ENCODE measurements around the gene MPIG6B.
A peak's percentile ranks its signal among the peaks of the same experiment; 100 is the strongest.
"Not testable (repeated sequence)": the region's sequence is repeated elsewhere in the genome, so short reads cannot be mapped to it uniquely, and the experiment has no call there.

MPIG6B gene

DNA sequence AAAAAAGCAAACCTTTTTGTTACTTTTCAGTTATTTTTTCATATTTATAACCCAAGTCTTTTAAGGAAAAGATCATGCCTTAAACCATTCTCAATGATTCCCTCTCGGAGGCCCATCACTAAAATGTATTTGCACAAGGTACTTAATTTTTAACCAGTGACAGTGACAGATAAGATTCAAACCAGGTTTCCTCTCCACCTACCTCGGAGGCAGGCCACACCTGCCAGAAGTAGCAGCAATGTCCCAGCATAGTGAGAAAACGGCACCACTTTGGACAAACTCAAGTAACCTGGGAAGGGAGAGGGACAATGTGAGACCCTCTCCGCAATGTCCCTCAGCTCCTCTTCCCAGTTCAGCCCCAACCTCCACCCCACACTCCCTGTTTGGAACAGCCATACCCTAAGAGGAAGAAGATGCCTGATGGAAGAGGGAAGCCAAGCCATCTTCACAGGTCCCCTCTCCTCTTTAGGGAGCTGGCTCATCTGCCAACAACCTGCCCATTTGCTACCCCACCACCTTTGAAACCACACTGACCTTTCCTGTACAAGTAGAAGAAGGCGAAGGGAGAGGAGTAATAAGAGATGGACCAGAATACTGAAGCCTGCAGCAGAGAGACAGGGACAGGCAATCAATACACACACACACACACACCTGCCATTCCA is 22.3 kb upstream of the MPIG6B start:
- DNase-seq (ENCODE audit: low read depth in 1 of 2, low spot score in 1 of 2), result no peak

DNA sequence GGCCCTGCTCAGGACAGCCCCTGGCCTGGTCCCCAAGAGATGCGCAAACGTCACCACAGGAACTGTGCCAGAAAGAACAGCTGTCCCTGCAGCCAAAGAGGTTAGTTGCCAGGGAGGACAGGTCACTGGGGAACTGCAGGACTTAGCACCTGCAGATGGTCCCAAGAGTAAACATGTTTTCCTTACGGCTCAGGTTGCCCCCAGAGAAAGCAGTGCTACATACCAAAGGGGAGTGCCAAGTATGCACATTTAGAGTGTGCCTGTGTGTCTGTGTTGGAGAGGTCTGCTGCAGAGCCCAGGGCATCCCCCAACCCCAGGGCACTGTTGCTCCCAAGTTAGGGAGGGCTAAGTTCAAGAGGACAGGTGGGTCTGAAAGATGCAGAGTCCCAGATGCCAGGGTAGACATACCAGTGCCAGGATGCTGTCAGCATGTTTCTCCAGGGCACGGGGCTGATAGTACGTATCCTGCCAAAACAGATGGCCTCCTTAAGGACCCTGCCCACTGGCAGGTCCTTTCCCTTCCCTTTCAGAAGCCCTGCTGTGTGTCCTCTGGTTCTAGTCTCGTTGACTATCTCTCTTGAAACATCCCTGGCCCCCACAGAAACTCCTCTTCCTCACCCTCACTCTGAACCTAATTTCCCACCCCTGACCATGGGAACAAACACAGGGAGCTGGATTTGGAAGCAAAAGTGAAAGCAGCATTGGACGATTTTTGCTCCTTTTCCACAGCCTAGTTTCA is 21.3 kb upstream of the MPIG6B start:
- DNase-seq (ENCODE audit: low read depth in 1 of 2, low spot score in 1 of 2), result no peak

DNA sequence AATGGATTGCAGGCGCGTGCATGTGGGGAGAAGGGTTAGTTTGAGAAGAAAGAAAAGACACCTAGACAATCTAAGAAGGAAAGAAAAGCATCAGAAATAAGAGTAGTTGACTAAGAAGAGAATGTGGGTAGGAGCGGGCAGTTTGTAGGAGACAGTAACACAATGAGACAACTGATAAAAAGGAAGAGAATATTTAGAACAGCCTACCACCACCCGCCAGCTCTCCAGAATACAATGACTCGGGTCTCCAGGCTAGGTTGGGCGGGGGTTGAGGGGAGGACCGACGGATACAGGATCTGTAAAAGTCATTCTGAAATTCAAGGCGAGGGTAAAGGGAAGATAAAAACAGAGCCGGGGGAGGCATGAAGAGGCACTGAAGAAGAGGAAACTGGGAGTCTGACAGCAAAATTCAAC is 20.8 kb upstream of the MPIG6B start:
- DNase-seq (ENCODE audit: low read depth in 1 of 2, low spot score in 1 of 2), result no peak

DNA sequence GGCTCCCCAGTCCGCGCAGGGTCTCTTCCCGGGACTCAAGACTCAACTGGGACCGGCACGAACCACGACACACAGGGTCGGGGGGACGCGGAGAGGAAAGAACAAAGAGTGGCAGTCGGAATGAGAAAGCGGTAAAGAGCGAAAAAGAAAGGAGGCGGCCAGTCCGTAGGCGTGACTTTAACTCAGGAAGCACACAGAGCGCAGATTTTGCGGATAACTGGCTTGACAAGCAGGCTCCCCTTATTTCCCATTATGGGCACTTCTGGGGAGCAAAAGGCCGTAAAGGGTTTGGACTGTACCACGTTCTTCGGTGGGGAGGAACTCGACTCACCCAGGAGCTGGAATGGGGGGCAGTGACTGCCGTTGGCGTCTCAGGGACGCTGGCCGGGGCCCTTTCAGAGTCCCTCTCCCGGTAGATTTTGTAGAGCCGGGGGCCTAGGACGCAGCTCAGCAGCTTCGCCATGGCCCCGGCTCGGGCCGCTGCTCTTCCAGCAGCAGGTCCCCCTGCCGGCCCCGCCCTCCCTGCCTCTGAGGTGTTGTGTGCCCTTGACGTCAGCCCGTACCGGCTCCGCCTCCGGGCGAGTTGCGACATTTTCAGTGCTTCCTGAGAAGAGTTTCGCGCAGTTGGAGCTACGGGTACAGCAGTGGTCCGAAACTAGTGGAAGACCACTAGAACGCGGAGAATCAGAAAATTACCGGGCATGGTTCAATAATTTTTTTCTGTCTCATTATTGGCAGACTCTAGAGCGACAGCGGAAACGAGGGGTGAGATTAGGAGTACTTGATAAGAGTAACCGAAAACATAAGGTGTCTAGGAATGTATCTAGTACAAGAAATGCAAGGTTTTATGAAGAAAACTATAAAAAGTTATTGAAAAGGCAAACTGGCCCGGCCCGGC is 20.1 kb upstream of the MPIG6B start, which contains the start of gene ABHD16A:
TSS of gene ABHD16A (minus strand) at position 506 of the 898 bp plus-strand sequence. CDS start at position 463, 43 bp downstream.
- peak; percentile 93 to 95 for DNase-seq (ENCODE audit: low read depth in 1 of 2, low spot score in 1 of 2)

DNA sequence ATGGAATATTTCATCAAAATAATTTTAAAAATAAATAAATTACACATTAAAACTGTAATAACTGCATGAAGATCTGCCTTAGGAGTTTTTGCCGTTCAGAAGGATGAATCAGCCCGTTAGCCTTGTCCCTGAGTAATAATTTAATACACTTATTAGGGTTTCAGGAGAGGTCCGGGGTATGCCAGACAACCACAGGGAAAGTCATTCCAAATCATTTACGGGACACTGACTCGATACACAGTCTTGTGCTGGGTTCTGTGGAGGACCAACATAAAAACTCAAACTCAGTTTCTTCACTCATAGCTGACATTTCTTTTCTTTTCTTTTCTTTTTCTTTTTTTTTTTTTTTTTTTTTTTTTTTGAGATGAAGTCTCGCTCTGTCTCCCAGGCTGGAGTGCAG is 17.2 kb upstream of the MPIG6B start:
- no peak for DNase-seq (ENCODE audit: low read depth in 1 of 2, low spot score in 1 of 2)

DNA sequence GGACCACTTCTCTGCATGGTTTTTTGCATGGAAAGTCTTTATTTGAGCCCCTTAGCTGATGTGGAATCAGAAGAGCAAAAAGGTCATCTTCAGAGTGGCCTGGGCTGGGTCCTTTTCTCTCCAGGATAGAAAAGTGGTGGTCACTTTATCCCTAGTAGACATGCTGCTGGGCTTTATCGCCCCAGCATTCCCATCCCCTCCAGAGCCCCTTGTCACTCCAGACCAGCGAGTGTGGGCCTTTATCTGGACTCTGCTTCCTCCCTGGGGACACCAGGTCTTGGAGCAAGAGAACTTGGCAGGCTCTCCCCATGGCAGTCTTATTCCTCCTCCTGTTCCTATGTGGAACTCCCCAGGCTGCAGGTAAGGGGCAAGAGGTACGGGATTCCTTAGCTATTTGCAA is 16.6 kb upstream of the MPIG6B start, which contains the start of gene LY6G6F:
TSS of gene LY6G6F (plus strand) at position 268 of the 400 bp plus-strand sequence. CDS start at position 309, 41 bp downstream.
- DNase-seq (ENCODE audit: low read depth in 1 of 2, low spot score in 1 of 2), result no peak

DNA sequence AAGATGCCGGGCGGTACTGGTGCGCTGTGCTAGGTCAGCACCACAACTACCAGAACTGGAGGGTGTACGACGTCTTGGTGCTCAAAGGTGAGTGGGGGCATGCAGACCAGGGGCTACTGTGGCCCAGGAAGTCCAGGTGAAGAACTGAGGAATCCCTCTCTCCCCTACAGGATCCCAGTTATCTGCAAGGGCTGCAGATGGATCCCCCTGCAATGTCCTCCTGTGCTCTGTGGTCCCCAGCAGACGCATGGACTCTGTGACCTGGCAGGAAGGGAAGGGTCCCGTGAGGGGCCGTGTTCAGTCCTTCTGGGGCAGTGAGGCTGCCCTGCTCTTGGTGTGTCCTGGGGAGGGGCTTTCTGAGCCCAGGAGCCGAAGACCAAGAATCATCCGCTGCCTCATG is 15.5 kb upstream of the MPIG6B start:
- DNase-seq (ENCODE audit: low read depth in 1 of 2, low spot score in 1 of 2), result no peak

DNA sequence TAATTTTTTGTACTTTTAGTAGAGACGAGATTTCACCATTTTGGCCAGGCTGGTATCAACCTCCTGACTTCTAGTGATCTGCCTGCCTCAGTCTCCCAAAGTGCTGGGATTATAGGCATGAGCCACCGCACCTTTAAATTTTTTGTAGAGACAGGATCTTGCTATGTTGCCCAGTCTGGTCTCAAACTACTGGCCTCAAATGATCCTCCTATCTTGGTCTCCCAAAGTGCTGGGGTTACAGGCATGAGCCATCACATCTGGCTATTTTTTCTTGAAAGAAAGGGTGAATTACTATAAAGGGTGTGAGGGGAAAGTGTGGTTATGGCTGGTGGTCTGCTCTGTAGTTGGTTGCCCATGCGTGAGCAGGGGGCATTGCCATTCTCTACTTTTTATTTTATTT is 14.9 kb upstream of the MPIG6B start:
- no peak for DNase-seq (ENCODE audit: low read depth in 1 of 2, low spot score in 1 of 2)

DNA sequence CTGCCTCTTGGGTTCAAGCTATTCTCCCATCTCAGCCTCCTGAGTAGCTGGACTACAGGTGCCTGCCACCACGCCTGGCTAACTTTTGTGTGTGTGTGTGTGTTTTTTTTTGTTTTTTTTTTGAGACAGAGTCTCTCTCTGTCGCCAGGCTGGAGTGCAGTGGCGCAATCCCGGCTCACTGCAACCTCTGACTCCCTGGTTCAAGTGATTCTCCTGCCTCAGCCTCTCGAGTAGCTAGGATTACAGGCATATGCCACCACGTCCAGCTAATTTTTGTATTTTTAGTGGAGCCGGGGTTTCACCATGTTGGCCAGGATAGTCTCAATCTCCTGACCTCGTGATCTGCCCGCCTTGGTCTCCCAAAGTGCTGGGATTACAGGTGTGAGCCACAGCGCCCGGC is 14.0 kb upstream of the MPIG6B start:
- not testable (repeated sequence) for DNase-seq (ENCODE audit: low read depth in 1 of 2, low spot score in 1 of 2)

DNA sequence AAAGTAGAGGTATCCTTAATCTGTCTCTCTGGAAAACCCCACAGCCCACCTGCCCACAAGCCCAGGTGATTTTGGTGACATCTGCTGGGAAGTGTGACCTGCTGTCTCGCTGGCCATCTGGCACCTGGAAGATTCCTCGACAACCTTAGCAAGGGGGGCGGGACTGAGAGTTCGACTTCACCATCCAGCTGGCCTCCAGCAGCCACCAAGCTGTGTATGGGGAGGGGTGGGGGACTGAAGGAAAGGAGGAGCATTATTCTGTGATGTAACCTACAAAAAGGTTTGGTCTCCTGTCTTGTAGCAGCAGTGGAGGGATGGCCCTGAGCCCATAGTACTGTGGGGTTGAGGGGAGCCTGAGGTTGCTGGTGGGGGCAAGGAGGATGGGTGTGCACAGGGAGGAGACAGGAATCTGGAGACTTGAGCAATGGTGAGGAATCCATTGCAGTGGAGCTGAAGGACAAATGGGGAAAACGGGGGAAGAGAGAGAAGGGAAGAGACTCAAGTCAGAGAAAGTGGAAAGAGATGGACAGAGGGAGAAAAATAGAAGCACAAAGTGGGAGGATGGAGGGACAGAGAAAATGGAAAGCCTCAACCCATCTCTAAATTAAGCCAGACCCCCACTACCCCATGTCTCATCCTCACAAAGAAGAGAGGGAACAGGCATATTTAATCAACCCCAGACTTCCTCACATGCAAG is 12.5 kb upstream of the MPIG6B start:
- DNase-seq (ENCODE audit: low read depth in 1 of 2, low spot score in 1 of 2), result no peak

DNA sequence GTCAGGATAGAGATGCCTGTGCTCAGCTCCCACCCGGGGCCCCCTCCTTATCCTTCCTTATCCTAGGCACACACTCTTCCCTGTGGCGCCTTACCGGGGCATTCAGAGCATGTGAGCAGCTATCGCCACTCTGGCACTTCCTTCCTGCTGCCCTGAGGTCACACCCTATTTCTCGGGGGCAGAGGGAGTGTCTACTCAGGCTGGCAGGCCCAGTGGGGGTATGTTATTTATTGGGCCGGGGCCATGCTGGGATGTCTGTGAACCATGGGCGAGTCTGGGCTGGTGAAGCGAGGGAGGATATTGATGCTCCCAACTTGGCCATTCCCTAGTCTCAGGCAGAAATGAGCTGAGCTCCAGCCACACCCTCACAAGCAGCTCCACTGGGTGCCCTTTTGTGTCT is 11.9 kb upstream of the MPIG6B start:
- DNase-seq (ENCODE audit: low read depth in 1 of 2, low spot score in 1 of 2), result no peak

DNA sequence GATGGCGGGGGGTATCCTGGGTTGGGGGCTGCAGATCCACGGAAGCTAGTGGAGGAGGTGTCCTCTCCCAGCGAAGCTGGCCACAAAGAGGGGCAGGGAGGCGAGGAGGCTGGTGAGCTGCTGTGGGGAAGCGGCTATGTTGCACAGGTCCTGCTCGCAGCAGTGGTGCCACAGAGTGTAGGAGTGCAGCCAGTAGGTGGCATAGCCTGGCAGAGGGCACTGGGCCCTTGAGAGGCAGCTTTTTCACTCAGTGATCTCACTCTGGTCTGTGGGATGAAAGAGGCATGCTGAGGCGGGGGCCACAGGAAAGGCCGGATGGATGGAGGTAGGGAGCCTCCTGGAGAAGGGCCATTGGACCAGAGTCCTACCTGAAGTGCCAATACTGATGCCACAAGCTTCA is 10.9 kb upstream of the MPIG6B start:
- no peak for DNase-seq (ENCODE audit: low read depth in 1 of 2, low spot score in 1 of 2)

DNA sequence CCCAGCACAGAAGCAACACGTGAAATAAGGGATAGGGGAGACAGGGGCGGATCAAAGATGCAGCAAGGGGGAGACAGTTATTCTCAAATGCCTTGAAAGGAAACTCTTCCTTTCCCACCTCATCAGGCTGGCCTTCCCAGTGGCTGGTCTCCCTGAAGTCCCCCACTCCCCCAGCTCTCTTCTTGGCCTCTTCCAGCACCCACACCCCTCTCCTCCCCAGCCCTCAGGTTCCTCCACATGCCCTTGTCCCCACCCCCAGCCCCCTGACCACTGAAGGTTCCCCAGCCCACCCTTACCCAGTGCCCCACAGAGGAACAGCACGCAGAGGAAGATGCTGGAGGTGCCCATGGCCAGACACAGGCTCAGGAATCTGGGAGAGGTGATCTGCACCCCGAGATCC is 9.7 kb upstream of the MPIG6B start:
- DNase-seq (ENCODE audit: low read depth in 1 of 2, low spot score in 1 of 2), result no peak

DNA sequence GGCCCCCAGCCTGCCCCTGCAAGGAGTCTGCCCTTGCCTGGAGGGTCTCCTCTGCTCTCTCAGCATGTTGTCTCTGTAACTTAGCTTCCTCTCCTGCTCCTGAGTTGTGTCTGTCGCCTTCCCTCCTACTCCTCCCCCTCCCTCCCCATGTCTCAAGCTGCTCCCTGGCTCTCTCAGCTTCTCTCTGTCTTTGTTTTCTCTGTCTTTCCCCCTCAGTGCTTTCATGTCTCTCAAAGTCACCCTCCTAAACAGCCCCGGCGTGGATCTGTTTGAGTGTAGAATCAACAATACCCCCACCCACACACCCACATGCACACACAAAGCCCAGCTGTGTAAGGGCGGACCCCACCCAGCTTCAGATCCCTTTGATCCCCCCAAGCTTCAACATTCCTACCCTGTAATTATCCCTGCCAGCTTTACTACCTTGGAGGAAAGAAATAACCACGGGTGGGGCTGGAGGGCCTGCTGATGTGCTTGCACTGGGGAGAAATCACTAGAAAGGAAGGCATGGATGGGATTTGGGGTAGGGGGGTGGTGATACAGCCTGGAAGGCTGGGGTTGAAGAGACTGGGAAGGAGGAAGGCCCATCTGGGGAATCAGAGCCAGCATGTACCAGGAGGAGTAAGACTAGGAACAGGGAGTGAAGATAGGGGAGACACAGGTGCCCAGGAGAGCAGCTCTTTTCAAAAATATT is 9.0 kb upstream of the MPIG6B start:
- DNase-seq (ENCODE audit: low read depth in 1 of 2, low spot score in 1 of 2), result no peak

DNA sequence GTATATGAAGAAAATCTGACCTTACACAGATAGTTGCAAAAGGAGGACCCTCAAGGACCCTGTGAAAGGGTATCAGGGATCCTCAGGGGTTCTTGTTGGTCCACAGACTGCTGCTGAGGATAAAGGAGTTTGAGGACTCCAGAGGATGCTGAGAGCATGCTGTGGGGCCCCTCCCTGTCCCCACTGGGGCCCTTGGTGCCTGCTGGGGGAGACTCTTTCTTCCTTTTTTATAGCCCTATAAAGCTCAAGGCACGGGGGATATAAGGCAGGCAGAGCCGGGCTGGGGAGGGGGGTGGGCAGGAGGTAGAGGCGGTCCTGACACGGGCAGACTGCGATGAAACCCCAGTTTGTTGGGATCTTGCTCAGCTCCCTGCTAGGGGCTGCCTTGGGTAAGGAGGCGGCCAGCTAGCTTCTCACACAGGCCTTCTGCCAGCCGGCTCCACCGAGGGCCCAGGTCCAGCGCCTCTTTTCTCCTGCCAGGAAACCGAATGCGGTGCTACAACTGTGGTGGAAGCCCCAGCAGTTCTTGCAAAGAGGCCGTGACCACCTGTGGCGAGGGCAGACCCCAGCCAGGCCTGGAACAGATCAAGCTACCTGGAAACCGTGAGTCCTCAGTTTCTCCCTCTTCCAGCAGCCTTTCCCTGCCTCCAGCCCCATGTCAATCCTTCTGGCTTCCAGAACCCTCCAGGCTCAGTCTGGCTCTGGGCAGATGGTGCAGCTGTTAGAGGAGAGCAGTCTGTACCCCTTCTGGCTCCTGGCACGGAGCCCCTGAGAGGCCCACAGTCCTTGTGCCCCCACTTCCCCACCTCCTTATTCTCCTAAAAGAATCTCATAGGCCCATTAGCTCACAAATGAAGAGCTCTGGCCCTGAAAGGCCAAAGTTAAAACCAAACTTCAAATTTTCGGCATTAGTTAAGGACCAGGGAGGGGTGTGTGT is 7.9 kb upstream of the MPIG6B start, which contains the start of gene LY6G6D:
TSS of gene LY6G6D (plus strand) at position 327 of the 937 bp plus-strand sequence. CDS start at position 335, 8 bp downstream.
- no peak for DNase-seq (ENCODE audit: low read depth in 1 of 2, low spot score in 1 of 2)

DNA sequence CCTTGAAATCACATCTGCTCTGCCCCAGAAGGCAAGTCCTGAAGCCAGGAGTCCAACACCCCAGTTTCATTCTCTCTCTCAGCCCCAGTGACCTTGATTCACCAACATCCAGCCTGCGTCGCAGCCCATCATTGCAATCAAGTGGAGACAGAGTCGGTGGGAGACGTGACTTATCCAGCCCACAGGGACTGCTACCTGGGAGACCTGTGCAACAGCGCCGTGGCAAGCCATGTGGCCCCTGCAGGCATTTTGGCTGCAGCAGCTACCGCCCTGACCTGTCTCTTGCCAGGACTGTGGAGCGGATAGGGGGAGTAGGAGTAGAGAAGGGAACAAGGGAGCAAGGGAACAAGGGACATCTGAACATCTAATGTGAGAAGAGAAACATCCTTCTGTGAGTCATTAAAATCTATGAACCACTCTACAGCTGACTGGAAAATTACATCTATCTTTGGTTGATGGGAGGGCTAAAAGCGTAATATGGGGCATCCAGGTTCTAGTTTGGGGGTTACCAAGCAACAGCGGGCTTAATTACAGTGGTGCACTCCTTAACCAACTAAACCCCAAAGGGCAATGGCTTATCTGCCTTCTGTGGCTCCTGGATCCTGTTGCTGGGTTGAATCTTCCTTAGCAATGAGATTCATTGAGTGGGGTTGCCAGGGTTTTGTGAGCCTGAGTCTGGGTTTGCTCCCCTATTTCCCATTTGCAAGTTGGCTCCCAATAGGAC is 5.5 kb upstream of the MPIG6B start:
- no peak for DNase-seq (ENCODE audit: low read depth in 1 of 2, low spot score in 1 of 2)

DNA sequence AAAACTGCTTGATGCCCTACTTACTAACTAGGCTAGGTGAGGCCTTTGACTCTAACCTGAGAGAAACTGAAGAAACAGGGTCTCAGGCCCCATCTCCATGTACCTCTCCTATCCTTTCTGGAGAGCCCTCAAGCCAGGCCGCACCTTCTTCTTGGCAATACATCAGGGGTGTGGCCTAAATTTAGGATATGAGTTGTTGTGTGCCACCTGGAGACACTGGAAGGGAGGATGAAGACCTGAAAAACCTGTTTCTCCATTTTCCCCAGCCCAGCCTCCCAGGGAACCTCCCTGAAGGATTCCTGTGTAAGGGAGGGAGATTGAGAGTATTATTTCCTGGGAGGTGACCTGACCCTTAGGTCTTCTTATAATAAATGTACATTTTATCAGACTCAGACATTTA is 4.9 kb upstream of the MPIG6B start:
- DNase-seq (ENCODE audit: low read depth in 1 of 2, low spot score in 1 of 2), result no peak

DNA sequence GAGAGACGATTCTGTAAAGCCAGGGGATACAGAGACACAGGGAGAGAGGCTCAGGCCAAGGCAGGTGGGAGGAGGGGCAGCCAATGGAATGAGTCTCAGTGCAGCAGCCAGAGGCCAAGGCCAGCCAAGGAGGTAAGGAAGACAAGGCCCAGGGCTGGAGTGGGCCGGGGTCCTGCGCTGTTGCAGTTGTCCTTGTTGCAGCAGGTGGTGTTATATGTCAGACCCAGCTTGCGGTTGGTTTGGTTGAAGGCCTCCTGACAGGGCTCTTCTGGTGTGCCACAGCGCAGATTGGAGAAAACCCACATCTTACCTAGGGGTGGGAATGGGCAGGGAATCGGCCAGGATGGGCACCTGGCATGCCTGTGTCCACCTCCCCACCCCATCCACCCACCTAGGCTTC is 4.2 kb upstream of the MPIG6B start:
- DNase-seq (ENCODE audit: low read depth in 1 of 2, low spot score in 1 of 2), result no peak
